Mesothelial cell of epicardium (in vitro differentiated cells): Measurements from ENCODE around the gene ARHGAP27. TPM values are rescaled to one million over a fixed set of nuclear protein-coding genes. Genes with fewer than 3 reads are reported as not detected.

ENCODE experiments used
- DNase-seq, 2 experiments: peaks; one replicate each; pipeline ENCODE4 v3.0.0; 2021; ENCODE audit warnings: low spot score in 2 of 2; ENCODE audit not compliant: unreplicated experiment in 2 of 2
- H3K27ac Mint-ChIP-seq: 2 replicates; pipeline ENCODE4 v1.8.0; 2021; ENCODE audit warnings: mixed read lengths
- H3K27me3 Mint-ChIP-seq: 2 replicates; pipeline ENCODE4 v1.8.0; 2021; ENCODE audit warnings: low read depth, mixed read lengths
- H3K36me3 Mint-ChIP-seq: 2 replicates; pipeline ENCODE4 v1.8.0; 2021; ENCODE audit warnings: mixed read lengths
- H3K4me1 Mint-ChIP-seq: 2 replicates; pipeline ENCODE4 v1.8.0; 2021; ENCODE audit warnings: mixed read lengths
- H3K4me3 Mint-ChIP-seq: 2 replicates; pipeline ENCODE4 v1.8.0; 2021; ENCODE audit warnings: mild to moderate bottlenecking, moderate library complexity, mixed read lengths
- H3K9me3 Mint-ChIP-seq: 2 replicates; pipeline ENCODE4 v1.8.0; 2021; ENCODE audit warnings: mixed read lengths
- total RNA-seq: library from RNA; stranded (reverse); gene quantifications from 3 replicates; pipeline ENCODE4 v1.2.1, GENCODE V29; 2021
- TF ChIP-seq, protein P1 (sequence below): fragments of 200-600 bp; sonication (generic); IDR thresholded peaks from one replicate; pipeline ENCODE4 v1.5.0; 2021; ENCODE audit warnings: antibody characterized with exemption; ENCODE audit not compliant: unreplicated experiment

ARHGAP27 gene
- total RNA-seq, 1 donor from 2014 or later, result 16.8 TPM

- TF ChIP-seq, protein P1, sequence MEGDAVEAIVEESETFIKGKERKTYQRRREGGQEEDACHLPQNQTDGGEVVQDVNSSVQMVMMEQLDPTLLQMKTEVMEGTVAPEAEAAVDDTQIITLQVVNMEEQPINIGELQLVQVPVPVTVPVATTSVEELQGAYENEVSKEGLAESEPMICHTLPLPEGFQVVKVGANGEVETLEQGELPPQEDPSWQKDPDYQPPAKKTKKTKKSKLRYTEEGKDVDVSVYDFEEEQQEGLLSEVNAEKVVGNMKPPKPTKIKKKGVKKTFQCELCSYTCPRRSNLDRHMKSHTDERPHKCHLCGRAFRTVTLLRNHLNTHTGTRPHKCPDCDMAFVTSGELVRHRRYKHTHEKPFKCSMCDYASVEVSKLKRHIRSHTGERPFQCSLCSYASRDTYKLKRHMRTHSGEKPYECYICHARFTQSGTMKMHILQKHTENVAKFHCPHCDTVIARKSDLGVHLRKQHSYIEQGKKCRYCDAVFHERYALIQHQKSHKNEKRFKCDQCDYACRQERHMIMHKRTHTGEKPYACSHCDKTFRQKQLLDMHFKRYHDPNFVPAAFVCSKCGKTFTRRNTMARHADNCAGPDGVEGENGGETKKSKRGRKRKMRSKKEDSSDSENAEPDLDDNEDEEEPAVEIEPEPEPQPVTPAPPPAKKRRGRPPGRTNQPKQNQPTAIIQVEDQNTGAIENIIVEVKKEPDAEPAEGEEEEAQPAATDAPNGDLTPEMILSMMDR, result peak; percentile 98
- Mint-ChIP-seq H3K36me3 (peaks cover 4% of the 10 kb centered on the region), H3K27me3 (peaks cover 60% of the 10 kb centered on the region), H3K9me3 (no peaks in the 10 kb centered on the region), H3K4me1 (peaks cover 42% of the 10 kb centered on the region), H3K4me3 (peak overlapping the region; percentile 30), H3K27ac (no peak overlapping the region)
- DNase-seq, result peak; percentile 67 to 90
These were observed 4.5 kb downstream of the ARHGAP27 start for GRCh38 chr17:45428050-45428617.

- no peak for DNase-seq
- Mint-ChIP-seq H3K36me3 (peaks cover 4% of the 10 kb centered on the region), H3K27ac (no peak overlapping the region), H3K27me3 (peaks cover 56% of the 10 kb centered on the region), H3K9me3 (no peaks in the 10 kb centered on the region), H3K4me1 (peaks cover 40% of the 10 kb centered on the region), H3K4me3 (no peak overlapping the region)
- TF ChIP-seq, protein P1, result no peak
These were observed 5.4 kb downstream of the ARHGAP27 start for GRCh38 chr17:45427181-45427835.

DNA sequence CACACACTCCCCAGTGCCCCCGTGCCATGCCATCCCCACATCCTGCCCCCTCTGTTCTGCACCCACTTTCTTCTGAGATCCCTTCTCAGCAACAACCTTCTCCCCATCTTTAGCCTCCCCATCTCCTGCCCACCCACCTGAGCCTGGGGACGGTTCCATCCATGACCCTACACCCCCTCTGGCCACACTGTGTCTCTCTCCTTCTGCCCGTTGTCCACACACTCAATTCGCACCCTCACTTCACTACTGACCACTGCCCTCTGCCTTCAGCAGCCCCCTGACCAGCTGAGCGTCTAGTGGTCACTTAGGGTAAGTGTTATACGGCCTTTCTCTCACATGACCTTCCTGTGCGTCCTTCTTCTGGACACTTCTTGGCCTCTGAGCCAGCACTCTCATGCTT lies 6.1 kb downstream of the ARHGAP27 start:
- no peaks in the 10 kb centered on the region for H3K9me3 Mint-ChIP-seq
- H3K36me3 Mint-ChIP-seq, result peaks cover 4% of the 10 kb centered on the region
- TF ChIP-seq, protein P1, result no peak
- no peak overlapping the region for H3K4me3 Mint-ChIP-seq
- peaks cover 40% of the 10 kb centered on the region for H3K4me1 Mint-ChIP-seq
- no peak overlapping the region for H3K27ac Mint-ChIP-seq
- DNase-seq, result no peak
- peaks cover 52% of the 10 kb centered on the region for H3K27me3 Mint-ChIP-seq

- H3K27ac Mint-ChIP-seq, result no peak overlapping the region
- peak overlapping the region; percentile 67 for H3K4me3 Mint-ChIP-seq
- TF ChIP-seq, protein P1, result no peak
- H3K27me3 Mint-ChIP-seq, result peaks cover 46% of the 10 kb centered on the region
- DNase-seq, result no peak
- no peaks in the 10 kb centered on the region for H3K9me3 Mint-ChIP-seq
- peaks cover 37% of the 10 kb centered on the region for H3K4me1 Mint-ChIP-seq
- H3K36me3 Mint-ChIP-seq, result peaks cover 4% of the 10 kb centered on the region
These were observed 6.7 kb downstream of the ARHGAP27 start for GRCh38 chr17:45425984-45426413.

- TF ChIP-seq, protein P1, result no peak
- Mint-ChIP-seq H3K9me3 (no peaks in the 10 kb centered on the region), H3K27me3 (peaks cover 40% of the 10 kb centered on the region), H3K36me3 (peaks cover 4% of the 10 kb centered on the region), H3K4me3 (peak overlapping the region; percentile 67), H3K27ac (peak overlapping the region; percentile 83), H3K4me1 (peaks cover 32% of the 10 kb centered on the region)
- peak; percentile 47 to 76 for DNase-seq
These were observed 7.3 kb downstream of the ARHGAP27 start for GRCh38 chr17:45425125-45425983.
